GM21367 (cell line): ENCODE results near the gene CCHCR1.
A peak's percentile ranks its signal among the peaks of the same experiment; 100 is the strongest.
"Not testable (repeated sequence)": the region's sequence is repeated elsewhere in the genome, so short reads cannot be mapped to it uniquely, and the experiment has no call there.

ENCODE experiments used
- ATAC-seq: cut with Tn5 transposase; IDR thresholded peaks from one replicate; pipeline ENCODE4 v1.9.1; 2021; ENCODE audit not compliant: unreplicated experiment

Gene CCHCR1

DNA sequence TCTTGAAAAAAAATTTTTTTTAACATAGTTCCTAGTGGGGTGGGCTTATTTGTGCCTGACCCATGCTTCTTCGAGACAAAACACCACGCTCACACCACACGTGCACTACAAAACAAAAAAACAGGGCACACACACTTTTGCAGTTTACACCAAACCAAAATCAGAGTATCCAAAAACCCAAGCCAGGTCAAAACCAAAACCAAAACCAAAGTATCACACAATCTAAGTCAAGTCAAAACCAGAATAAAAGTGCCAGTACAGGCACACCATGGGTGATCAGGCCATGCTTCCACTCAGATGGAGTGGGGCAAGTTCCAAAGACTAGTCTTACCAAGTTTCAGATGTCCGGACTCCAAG lies 28.1 kb upstream of the CCHCR1 start:
- ATAC-seq, result not testable (repeated sequence)

DNA sequence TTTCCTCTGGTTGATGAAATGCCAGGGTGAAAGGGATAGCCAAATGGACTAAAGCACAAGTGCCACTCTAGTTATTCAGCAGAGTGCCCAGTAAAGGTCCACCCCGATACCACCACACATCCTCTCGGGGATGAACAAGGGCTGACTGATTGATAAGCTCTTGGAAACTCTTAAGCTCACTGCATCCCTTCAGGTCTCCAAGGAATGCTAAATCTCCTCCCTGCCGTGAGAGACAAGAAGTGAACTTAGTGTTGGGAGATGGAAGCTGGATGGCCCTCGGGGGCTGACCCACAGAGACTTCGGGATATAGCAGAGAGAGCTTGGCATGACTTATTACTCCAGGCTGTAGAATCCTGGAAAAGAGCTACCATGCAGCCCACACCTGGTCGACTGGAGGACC lies 26.3 kb upstream of the CCHCR1 start:
- not testable (repeated sequence) for ATAC-seq

DNA sequence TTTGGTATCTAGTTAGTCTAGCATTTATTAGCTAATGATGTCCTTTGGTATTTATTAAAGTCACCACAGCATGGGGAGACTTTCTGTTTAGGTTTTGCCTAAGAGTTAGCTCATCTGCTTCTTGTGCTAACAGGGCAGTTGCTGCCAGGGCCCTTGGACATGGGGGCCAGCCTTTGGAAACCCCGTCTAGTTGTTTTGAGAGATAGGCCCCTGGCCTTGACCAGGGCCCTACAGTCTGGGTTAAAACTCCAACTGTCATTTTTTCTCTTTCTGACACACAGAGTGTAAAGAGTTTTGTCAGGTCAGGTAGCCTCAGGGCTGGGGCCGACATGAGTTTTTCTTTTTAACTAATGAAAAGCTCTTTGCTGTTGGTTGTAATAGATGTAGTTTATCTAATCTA lies 25.7 kb upstream of the CCHCR1 start:
- not testable (repeated sequence) for ATAC-seq

- no peak for ATAC-seq
These were observed 22.9 kb upstream of the CCHCR1 start for GRCh38 chr6:31180500-31180899.

DNA sequence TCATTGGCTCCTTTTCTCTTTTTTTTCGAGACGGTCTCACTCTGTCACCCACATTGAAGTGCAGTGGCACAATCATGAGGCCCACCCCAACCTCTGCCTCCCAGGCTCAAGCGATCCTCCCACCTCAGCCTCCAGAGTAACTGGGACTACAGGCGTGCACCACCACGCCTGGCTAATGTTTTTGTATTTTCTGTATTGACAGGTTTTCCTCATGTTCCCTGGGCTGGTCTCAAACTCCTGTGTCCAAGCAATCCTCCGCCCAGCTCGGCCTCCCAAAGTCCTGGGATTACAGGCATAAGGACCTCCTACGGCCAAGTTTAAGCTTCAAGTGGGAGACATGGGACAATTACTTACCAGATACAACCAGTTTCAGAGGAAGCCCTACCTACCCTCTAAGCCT lies 22.3 kb upstream of the CCHCR1 start:
- ATAC-seq, result no peak

- no peak for ATAC-seq
These were observed 21.4 kb upstream of the CCHCR1 start for GRCh38 chr6:31179042-31179386.

- ATAC-seq, result no peak
These were observed 20.8 kb upstream of the CCHCR1 start for GRCh38 chr6:31178143-31179041.

DNA sequence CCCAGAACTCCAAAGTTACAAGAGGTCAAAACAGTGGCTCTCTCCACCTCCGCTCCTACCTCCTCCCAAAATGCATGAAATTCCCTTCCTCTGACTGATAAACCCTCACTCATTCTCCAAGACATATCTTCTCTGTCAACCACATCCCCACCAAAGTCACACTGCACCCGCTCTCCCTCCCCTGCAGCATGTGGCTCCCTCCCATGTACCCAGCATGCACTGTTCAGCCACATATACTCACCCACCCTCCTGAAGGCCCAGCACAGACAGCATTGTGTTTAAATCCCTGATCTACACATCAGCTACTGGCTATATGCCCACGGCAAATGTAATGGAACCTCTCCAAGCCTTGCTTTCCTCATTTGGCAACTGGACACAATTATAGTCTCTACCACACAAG lies 18.4 kb upstream of the CCHCR1 start:
- no peak for ATAC-seq

GRCh38 chr6:31174378-31174777 lies 16.8 kb upstream of the CCHCR1 start:
- no peak for ATAC-seq

- ATAC-seq, result no peak
These were observed 15.8 kb upstream of the CCHCR1 start for GRCh38 chr6:31173406-31173805.

DNA sequence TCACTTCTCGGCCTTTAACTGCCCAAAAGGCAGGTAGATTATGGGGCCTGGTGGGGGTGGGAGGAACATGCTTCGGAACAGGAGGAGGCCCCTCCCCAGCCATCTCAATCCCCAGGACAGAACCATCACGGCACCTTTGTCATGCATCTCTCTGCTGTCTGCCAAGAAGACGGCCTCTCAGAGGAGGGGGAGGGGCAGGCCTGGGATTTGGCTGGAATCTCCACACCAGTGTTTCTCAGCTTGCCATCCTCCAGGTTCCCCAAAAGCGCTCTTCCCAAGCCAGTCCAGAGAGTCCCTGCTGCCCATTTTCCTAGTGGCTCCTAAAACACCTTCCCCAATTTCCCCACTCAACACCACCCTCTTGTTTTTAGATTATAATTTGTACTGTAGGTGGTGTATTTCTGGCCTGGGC lies 15.4 kb upstream of the CCHCR1 start:
- ATAC-seq, result no peak

GRCh38 chr6:31171931-31172905 lies 14.6 kb upstream of the CCHCR1 start:
- ATAC-seq, result no peak

- ATAC-seq, result no peak
These were observed 13.5 kb upstream of the CCHCR1 start for GRCh38 chr6:31170987-31171671.

GRCh38 chr6:31170600-31170881 lies 12.9 kb upstream of the CCHCR1 start, which contains the start of gene POU5F1:
Gene POU5F1, minus strand, starts transcription at chr6:31170682. Its CDS starts 62 bp downstream, at chr6:31170620.
- ATAC-seq, result no peak

DNA sequence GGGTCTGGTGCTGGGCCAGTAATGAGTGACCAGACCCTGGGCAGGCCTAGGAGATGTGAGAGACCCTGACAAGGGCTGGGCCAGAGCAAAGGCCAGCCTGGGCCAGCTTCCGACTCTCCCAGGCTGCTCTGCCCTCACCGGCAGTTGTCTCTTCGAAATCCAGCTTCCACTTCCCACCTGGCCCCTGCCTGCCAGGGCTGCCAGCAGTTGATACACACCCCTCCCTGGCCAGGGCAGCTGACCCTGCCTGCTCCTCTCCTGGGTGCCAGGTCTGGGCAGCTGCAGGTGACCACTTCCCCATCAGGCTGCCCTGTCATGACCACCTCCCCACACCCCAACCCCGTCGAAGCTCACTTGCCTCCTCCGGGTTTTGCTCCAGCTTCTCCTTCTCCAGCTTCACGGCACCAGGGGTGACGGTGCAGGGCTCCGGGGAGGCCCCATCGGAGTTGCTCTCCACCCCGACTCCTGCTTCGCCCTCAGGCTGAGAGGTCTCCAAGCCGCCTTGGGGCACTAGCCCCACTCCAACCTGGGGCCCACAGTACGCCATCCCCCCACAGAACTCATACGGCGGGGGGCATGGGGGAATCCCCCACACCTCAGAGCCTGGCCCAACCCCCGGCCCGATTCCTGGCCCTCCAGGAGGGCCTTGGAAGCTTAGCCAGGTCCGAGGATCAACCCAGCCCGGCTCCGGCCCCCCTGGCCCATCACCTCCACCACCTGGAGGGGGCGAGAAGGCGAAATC lies 12.4 kb upstream of the CCHCR1 start:
- not testable (repeated sequence) for ATAC-seq

- no peak for ATAC-seq
These were observed 11.7 kb upstream of the CCHCR1 start for GRCh38 chr6:31169123-31169857.

DNA sequence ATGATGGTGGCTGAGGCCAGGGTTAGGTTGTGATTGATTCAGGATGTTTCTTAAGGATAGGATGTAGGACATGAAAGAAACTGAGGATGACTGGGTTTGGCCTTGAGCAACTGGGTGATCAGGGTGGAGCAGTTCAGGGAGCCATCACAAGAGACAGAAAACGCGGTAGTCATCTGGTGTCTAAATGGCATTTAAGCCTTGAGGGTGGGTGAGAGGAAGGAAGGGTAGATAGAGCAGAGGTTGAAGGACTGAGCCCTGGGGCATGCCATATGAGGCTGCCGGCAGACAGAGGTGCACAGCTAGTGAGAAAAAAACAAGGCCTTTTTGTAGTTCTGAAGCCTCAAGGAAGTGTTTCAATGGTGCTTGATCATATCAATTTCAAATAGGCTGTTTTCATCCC lies 11.0 kb upstream of the CCHCR1 start:
- no peak for ATAC-seq

- ATAC-seq, result no peak
These were observed 8.4 kb upstream of the CCHCR1 start for GRCh38 chr6:31165986-31166385.

GRCh38 chr6:31165064-31165832 lies 7.6 kb upstream of the CCHCR1 start:
- peak; percentile 62 for ATAC-seq
